Mucosa of gallbladder (tissue), 1 donor: ENCODE measurements around the gene VPS26A. TPM values are rescaled to one million over a fixed set of nuclear protein-coding genes. Genes with fewer than 3 reads are reported as not detected.
A peak's percentile ranks its signal among the peaks of the same experiment; 100 is the strongest.

Source experiments
- DNase-seq: peaks from one replicate; pipeline ENCODE4 v3.0.0-alpha.2; 2020; ENCODE audit warnings: low spot score
- total RNA-seq: library from RNA; stranded (reverse); gene quantifications from one replicate; pipeline ENCODE4 v1.2.1, GENCODE V29; 2021
- donor health status: DM: no; HTN: no; CAD: no.

VPS26A gene
- total RNA-seq, 1 donor from 2014 or later, result 39.7 TPM

DNA sequence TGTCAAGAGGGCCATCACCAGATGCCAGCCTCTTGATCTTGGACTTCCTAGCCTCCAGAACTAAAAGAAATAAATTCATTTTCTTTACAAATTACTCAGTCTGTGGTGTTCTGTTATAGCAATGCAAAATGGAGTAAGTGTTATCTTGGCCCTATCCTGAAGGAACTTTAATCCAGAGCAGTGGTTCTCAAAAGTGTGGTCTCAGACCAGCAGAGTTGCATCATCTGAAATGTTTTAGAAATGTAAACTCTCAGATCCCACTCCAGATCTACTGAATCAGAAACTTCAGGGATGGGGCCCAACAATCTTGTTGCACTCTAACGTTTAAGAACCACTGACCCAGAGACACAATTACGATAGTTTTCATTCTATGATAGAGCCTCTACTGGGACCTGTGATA, 52.8 kb downstream of the VPS26A start:
- no peak for DNase-seq

DNA sequence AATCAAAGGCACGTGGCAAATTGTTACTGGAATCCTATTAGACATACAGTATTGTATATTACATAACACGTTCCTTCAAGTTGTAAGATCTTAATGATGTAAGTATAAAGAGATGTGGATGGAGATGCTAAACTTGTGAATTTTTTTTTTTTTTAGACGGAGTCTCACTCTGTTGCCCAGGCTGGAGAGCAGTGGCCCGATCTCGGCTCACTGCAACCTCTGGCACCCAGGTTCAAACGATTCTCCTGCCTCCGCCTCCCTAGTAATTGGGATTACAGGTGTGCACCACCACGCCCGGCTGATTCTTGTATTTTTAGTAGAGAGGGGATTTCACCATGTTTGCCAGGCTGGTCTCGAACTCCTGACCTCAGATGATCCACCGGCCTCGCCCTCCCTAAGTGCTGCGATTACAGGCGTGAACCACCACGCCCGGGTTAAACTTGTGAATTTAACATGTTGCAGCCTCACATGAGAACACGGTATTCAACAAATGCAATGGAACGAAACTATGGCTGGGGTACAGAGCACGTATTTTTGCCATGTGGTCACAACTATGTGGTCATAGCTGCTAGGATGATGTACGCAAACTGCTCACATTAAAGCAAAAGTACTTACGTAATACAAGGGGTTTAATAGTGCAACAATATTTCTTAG, 55.2 kb downstream of the VPS26A start:
- no peak for DNase-seq

DNA sequence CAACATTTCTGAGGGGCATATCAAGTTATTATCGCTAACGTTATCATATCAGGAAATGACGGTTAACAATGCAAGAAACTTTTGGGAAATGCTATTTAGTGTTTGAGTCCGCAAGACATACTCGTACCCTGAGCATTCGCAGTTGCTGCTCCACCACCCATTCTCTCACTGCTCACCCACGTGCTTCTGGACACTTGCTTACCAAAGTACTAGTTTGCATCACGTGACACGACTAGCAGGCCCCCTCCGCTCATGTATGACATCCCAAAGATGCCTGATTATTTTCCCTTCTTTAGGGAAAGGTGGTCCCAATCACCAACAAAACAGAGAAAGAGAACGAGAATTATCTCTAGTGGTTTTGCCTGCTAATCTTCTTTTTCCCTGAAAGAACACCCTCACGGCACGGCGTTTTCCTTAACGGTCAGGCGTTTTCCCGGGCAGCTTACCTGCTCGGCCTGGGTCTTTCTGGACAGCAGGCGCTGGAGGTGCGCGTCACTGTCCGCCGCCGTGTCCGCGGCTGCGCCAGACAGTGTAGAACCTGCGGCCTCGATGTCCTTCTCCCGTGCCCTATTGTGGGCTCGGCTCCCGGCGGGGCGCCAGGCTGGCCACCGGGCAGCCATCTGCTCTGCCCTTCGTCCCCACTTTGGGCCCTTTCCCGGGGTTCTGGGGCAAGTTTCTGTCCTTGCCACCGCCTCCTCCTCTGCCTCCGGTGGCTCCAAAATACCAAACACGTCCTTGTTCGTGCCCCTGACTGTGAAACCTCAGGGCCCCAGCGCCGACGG, 56.0 kb downstream of the VPS26A start, which contains the start of gene SUPV3L1:
Gene SUPV3L1, plus strand, starts transcription at position 492 of the 782 bp plus-strand sequence. Its CDS starts 58 bp downstream, at position 550.
- DNase-seq, result peak; percentile 96

DNA sequence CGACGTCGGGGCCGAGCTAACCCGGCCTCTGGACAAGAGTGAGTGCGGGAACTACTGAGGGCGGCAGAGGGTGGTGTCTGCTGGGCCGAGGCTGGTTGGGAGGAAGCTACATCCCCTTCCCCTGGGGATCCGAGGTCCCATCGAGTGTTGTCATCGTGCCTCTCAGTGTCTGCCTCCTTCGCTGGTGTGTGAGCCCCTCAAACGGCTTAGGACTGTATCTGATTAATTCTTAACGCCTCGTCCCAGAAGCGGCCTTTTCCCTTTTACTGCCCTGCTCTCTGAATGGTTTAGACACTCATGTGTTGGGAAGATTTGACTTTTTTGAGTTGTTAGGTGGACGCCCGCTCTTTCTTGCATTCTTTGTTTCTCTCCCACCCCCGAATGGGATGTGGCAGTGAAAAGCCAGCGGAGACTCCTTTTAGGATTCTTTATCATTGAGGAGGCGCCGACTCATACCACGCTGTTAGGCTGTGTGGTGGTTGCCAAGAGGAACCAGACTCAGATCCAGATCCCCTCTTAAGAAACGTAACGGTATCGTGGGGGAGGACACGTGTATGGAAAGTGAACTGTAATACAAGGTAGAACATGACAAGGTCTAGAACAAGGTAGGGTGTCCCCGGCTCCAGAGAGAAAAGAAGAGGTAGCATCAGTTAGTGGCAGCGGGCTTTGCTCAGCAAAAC, 56.7 kb downstream of the VPS26A start:
- no peak for DNase-seq

DNA sequence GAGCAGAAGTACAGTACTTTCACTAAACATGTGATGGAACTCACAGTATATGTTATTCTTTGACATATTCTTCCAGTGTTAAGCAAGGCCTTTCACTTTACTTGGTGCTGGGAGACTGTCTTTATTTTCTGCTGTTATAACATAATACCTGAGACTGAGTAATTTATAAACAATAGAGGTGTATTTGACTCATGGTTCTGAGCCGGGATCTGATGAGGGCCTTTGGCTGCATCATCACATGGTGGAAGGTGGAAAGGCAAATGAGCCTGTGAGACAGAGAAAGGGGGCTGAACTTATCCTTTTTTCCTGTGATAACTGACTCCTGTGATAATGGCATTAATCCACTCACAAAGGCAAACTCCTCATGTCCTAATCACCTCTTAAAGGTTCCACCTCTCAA, 57.5 kb downstream of the VPS26A start:
- DNase-seq, result no peak

DNA sequence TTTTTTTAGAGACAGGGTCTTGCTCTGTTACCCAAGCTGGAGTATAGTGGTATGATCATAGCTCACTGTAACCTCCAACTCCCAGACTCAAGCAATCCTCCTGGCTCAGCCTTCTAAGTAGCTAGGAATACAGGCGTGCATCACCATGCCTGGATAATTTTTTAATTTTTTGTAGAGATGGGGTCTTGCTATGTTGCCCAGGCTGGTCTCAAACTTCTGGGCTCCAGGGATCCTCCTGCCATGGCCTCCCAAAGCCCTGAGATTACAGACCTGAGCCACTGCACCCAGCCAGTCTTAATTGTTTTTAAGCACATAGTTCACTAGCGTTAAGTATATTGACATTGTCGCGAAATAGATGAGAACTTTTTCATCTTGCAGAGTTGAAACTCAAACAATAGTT, 58.0 kb downstream of the VPS26A start:
- DNase-seq, result no peak

DNA sequence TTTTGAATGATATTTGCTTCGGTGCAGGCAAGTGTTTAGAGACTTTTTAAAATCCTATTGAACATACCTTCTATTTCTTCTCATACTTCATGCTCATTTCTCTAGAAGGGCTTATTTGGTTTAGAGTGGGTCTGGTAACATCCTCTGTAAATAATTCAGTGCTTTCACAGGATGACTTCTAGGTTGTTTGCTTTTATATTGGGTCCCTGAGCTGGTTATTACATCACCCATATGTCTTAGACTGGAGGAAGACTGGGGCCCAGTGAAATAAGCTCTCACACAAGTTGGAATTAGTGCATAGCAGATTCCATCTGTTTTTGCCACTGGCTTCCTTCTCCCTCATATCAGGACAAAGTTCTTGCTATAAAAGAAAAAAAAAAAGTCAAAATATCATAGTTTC, 62.5 kb downstream of the VPS26A start:
- no peak for DNase-seq

DNA sequence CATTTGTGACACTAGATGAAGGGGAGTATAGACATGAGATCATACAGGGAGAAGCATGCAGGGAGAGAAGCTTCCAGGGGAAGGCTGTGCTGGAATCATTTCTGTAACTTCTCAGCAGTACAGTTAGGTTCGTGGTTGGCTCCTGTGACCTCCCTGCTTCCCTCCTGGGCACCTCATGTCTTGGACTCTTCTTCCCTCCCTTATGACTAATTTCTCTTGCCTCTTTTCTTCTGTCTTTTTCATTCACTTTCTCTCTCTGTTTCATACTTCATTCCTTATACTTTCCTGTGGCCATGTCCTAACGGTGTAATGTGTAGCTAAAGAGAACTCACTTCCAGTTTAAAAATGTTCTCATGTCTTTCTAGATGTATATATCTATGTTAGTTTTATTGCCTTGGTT, 77.1 kb downstream of the VPS26A start:
- DNase-seq, result no peak

DNA sequence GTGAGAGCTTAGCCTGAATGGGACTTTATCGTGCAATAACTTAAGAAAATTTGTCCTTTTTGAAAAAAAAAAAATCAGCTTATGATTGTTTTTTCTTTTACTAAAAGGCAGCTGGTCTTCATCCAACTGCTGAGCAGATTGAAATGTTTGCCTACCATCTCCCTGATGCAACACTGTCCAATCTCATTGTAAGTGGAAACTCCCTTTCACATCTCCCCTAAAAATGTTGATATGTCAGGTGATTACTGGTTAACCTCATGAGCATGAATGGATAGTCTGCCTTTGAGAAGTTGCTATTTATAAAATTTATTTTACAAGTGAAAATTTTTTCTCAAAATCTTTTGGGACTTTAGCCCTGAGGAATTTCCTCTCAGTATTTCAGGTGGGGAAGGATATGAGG, 78.4 kb downstream of the VPS26A start:
- no peak for DNase-seq

DNA sequence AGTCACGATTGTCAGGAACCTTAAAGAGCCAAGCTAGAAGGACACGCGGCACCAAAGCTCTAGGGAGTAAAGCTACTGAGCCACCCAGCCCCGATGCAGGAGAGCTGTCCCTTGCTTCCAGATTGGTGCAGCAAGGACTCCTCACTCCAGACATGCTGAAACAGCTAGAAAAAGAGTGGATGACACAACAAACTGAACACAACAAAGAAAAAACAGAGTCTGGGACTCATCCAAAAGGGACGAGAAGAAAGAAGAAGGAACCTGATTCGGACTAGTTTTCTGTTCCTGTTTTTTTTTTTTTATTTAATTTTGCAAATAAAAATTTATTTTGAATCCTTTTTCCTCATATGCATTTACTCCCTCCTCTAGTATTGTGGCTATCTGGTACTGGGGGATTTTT, 84.8 kb downstream of the VPS26A start:
- DNase-seq, result no peak

DNA sequence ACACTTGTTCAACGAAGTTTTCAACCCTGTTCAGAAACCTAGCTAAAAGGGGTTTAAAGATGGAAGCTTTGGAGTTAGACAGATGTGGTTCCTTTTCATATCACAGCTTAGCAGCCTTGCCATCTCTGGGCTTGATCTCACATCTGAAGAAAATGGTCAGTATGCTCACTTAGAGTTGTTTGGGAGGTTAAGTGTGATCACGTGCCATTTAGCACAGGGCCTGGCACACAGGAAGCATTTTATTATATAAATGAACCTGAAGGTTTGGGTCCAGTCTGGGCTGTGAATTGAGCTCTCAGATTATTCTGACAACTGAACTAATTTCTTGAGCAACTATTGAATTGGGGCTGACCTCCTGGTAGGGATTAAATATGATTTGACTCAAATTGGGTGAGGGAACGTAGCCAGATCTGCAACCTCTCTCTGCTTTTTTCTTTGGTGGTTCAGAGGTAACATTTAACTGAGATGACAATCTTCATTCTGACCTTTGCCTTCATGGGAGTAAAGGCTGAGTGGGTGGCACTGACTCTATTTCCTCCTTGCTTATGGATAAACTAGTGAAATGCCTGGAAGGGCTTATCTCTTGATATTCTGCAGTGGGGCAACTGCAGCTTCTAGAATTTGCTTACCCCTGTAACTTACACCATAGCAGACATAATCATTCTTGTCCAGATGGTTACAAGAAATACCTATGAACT, 86.0 kb downstream of the VPS26A start:
- no peak for DNase-seq

DNA sequence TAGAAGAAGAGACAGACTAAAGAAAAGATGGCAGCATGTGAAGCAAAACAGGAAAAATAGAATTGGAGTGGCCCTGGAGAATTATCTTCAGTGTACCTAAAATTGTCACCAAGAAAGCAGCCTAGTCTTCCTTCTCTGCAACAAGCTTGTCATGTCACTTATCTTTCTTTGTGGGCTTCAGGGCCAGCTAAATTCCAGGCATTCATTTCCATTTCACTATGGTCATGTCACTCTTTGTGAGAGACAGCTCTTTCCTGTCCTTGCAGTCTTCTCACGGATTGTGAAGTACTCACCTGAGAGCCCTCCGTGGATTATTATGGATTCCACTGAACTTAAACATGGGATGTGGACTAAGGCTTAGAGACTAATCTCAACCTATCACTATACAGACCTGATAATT, 87.1 kb downstream of the VPS26A start:
- no peak for DNase-seq

DNA sequence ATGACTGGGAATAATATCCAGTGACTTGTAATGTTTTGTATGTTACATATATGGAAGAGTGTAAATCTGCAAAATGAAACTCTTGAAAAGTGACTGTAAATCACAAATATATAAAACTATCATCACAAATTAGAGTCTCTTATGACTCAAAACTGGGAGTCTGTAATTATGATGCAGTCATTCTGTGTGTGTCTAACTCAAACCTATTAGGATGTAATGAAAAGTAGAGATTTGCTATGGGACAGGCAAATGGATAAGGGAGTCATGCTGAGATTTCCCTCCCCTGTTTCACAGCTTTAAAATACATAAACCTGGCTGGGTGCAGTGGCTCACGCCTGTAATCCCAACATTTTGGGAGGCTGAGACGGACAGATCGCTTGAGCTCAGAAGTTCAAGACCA, 87.5 kb downstream of the VPS26A start:
- no peak for DNase-seq

DNA sequence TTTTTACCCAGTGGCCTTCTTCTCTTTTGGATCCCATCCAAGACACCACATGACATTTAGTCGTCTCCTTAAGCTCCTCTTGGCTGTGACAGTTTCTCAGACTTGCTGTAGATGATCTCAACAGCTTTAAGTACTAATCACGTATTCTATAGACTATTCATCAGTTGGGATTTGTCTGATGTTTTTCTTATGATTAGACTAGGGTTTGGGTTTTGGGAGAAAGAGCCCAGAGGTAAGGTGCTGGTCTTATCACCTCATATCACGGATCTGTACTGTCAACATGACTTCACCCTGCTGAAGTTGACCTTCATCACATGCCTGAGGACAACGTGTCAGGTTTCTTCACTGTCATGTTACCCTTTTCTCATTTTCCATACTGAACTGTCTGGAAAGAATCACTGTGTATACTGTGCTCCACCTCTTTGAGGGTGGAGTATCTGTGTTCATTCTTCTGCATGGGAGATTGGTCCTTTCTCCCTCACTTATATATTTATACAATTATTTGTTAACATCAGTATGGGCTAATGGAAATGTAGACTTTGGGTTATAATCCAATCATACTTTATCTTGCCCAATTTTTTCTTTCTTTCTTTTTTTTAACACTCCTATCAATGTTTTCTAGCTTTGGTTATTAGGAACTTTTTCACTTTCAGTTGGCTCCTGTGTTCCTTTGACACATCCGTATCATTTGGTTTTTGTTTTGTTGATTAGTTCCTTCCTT, 89.8 kb downstream of the VPS26A start:
- no peak for DNase-seq

DNA sequence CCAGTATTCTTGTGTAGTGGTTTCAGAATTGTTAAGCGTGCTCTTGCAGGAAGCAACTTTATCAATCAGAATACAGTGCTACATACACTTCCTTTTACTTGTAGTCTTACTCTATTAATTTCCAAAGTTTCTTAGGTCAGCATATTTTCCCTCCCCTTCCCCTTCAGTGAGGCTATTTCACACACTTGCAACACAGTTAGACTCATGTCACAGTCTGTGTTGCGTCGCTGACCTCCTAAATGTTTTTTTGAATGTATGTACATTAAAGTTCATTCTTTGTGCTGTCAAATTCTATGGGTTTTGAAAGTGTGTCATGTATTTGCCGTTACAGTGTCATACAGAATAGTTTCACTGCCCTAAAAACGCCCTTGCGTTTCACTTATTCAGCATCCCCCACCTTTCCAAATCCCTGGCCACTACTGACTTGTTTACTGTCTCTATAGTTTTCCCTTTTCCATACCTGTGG, 90.7 kb downstream of the VPS26A start:
- no peak for DNase-seq

DNA sequence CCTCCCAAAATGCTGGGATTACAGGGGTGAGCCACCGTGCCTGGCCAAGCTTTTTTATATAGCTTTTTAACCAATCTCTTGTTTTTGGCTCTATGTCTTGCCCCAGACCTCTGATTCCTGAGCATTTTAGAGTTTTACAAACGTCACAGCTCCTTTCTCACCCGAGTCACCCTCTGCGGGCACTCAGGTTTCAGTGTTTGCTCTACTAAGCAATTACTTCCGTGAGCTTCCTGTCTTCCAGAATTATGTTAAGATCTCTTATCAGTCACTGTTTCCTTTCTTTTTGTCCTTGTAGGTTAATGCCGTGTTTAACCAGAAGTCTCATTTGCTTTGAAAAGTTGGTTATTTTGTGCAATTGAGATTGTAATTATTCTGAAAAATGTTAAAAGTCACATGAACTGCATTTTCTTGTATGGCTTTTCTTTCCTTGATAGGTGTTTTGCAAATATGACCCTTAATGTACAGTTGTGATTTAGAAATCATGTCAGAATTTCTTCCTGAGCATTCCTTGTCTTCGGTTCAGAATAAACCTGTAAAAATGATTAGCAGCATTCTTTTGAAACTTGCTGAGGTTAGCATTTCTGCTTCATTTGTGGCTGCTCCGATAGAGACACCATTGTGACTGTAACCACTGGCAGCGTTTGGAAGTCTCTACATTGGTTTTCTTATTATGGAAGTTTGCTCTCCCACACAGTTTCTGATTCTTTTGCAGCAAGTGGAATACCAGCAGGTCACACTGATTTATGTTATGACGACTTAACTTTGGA, 91.6 kb downstream of the VPS26A start:
- DNase-seq, result no peak

DNA sequence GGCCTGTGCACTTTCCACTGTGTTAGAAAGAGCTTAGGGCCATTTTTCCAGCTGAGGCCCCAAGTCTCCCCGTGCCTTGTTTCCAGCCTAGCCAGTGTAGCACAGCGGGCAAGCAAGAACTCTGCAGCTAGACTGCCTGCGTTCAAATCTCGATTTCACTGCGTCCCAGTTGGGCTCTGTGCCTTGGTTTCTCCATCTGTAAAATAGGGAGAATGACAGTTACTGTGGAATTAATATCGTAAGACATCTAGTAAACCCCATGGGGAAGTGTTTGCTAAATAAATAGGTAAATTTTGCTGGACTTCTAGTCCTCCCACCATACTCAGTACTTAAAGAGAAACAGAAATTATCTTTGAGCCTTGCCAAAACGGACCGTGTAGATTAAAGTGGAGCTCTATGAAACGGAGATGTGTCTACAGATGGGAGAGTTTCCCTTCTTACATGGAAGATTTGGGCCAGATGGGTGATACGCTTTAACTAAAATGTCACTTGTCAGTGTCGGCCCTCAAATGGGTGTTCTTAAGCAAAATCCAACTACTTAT, 92.7 kb downstream of the VPS26A start:
- no peak for DNase-seq

DNA sequence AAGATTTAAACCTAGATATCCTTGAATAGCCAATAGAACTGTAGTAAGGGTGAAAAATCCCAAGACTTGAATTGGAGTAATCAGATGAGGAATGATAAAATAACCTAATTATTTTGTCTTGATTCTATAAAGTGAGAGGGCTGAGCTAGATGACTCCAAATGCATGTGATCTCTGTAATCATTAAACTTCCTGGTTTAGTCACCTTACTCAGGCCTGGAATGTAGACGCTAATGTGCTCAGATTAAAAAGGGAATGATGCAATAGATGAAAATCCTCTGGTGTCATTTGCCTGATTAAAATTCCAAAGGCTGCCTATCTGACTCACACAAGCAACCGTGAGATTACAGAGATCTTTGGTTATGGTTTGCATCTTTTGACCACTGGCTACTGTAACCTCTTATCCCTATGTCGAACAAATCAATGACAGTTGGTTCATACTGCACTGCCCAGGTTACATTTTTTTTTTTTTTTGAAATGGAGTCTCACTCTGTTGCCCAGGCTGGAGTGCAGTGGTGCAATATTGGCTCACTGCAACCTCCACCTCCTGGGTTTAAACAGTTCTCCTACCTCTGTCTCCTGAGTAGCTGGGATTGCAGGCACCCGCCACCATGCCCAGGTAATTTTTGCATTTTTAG, 93.3 kb downstream of the VPS26A start:
- no peak for DNase-seq

DNA sequence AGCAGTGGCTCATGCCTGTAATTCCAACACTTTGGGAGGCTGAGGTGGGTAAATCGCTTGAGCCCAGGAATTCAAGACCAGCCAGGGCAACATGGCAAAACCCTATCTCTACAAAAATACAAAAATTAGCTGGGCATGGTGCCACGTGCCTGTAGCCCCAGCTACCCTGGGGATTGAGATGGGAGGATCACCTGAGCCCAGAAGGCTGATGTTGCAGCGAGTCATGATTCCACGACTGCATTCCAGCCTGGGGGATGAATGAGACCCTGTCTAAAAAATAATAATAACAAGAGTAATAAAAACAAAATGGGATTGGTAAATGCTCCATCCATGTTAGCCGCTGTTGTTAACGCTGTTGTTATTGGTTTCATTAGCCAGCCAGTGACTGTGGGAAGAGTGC, 94.9 kb downstream of the VPS26A start:
- no peak for DNase-seq

DNA sequence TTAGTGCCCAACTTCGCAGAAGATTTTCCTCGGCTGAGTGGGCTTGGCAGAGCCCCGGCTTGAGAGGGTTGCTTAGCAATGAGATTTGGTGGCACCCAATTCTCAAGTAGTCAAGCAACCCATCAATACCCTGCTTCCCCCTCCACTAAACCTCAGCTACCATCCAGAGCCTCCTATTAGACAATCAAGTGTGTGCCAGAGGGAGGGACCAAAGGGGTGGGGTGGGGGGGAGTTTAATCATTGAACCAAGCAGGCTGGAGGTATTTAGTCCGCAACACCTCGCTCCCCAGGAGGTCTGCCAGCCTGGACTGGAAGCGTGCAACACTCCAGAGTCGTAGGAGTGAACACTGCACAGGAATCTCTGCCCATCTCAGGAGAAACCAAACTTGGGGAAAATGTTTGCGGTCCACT, 96.1 kb downstream of the VPS26A start, which contains the start of gene HKDC1:
Gene HKDC1, plus strand, starts transcription at position 292 of the 411 bp plus-strand sequence. Its CDS starts 104 bp downstream, at position 396.
- peak; percentile 71 for DNase-seq
